Measurements from ENCODE around the gene ASIC4. TPM values are rescaled to one million over a fixed set of nuclear protein-coding genes. Genes with fewer than 3 reads are reported as not detected.

ASIC4 gene
- polyA plus RNA-seq, 1 donor (not counting 4 experiments of a cell fraction or from before 2014, with no cell fraction given): not detected

- FAIRE-seq: no peak
- DNase-seq (ENCODE audit: low read depth, low spot score): no peak
- Histone ChIP-seq H3K9me3 (ENCODE audit: control insufficient read depth, low read depth, low read length) (no peaks in the 10 kb centered on the region), H3K27ac (ENCODE audit: control insufficient read depth, insufficient read depth, low read length) (no peak overlapping the region), H3K4me1 (ENCODE audit: control insufficient read depth, extremely low read depth, insufficient read depth, low read length) (no peaks in the 10 kb centered on the region), H3K79me2 (ENCODE audit: control insufficient read depth, insufficient read depth, low read length) (no peaks in the 10 kb centered on the region), H3K36me3 (ENCODE audit: control insufficient read depth in 2 of 2, extremely low read depth in 1 of 2, insufficient read depth in 2 of 2, low read length in 2 of 2) (peaks cover 9 to 12% of the 10 kb centered on the region in 2 experiments), H3K4me3 (ENCODE audit: control insufficient read depth in 2 of 3, extremely low read depth in 1 of 3, insufficient read depth in 2 of 3, low read depth in 1 of 3, low read length in 3 of 3) (no peak overlapping the region), H4K20me1 (ENCODE audit: control insufficient read depth, extremely low read depth, insufficient read depth, low read length) (peaks cover 4% of the 10 kb centered on the region), H2AFZ (ENCODE audit: control insufficient read depth, low read length) (no peak overlapping the region), H3K4me2 (ENCODE audit: control insufficient read depth, extremely low read depth, insufficient read depth, low read depth, low read length) (no peak overlapping the region), H3K9me1 (ENCODE audit: control insufficient read depth, extremely low read depth, insufficient read depth, low read length) (no peaks in the 10 kb centered on the region), H3K27me3 (ENCODE audit: control insufficient read depth, extremely low read depth, insufficient read depth, low read length) (peaks cover 25% of the 10 kb centered on the region), H3K9ac (ENCODE audit: control insufficient read depth, extremely low read depth, insufficient read depth, low read length) (no peak overlapping the region)
- dilution Hi-C loops (cut with MboI; ENCODE audit: extremely low pct_ligation_motif_present, low sequenced_read_pairs): no loop called here
- TF ChIP-seq EZH2 (IDR thresholded peaks at IDR 0.05; ENCODE audit: low read length) (no peak), CTCF (optimal IDR thresholded peaks at IDR 0.05 in 1 of 3, IDR thresholded peaks at IDR 0.05 in 1 of 3, conservative IDR thresholded peaks at IDR 0.05 in 1 of 3; ENCODE audit: extremely low read depth in 1 of 3, insufficient read depth in 2 of 3, low read length in 3 of 3) (no peak)
These were observed 7.3 kb upstream of the ASIC4 start for GRCh38 chr2:219506802-219507526.

GRCh38 chr2:219507581-219508443 lies 6.5 kb upstream of the ASIC4 start:
- peaks cover 33% of the 10 kb centered on the region for H3K27me3 ChIP-seq (ENCODE audit: control insufficient read depth, extremely low read depth, insufficient read depth, low read length)
- FAIRE-seq: no peak

More at GRCh38 chr2:219507581-219508443, 6.5 kb upstream of the ASIC4 start:
- H2AFZ ChIP-seq (ENCODE audit: control insufficient read depth, low read length): no peak overlapping the region
- H3K4me2 ChIP-seq (ENCODE audit: control insufficient read depth, extremely low read depth, insufficient read depth, low read depth, low read length): no peak overlapping the region
- H3K9me1 ChIP-seq (ENCODE audit: control insufficient read depth, extremely low read depth, insufficient read depth, low read length): no peaks in the 10 kb centered on the region
- dilution Hi-C loops (cut with MboI; ENCODE audit: extremely low pct_ligation_motif_present, low sequenced_read_pairs): no loop called here
- H3K9ac ChIP-seq (ENCODE audit: control insufficient read depth, extremely low read depth, insufficient read depth, low read length): no peak overlapping the region
- DNase-seq (ENCODE audit: low read depth, low spot score): no peak
- peaks cover 4% of the 10 kb centered on the region for H4K20me1 ChIP-seq (ENCODE audit: control insufficient read depth, extremely low read depth, insufficient read depth, low read length)
- no peaks in the 10 kb centered on the region for H3K79me2 ChIP-seq (ENCODE audit: control insufficient read depth, insufficient read depth, low read length)
- no peak overlapping the region for H3K4me3 ChIP-seq (ENCODE audit: control insufficient read depth in 2 of 3, extremely low read depth in 1 of 3, insufficient read depth in 2 of 3, low read depth in 1 of 3, low read length in 3 of 3)
- no peak for TF ChIP-seq EZH2 (IDR thresholded peaks at IDR 0.05; ENCODE audit: low read length)
- no peak for TF ChIP-seq CTCF (optimal IDR thresholded peaks at IDR 0.05 in 1 of 3, IDR thresholded peaks at IDR 0.05 in 1 of 3, conservative IDR thresholded peaks at IDR 0.05 in 1 of 3; ENCODE audit: extremely low read depth in 1 of 3, insufficient read depth in 2 of 3, low read length in 3 of 3)
- no peaks in the 10 kb centered on the region for H3K4me1 ChIP-seq (ENCODE audit: control insufficient read depth, extremely low read depth, insufficient read depth, low read length)
- H3K9me3 ChIP-seq (ENCODE audit: control insufficient read depth, low read depth, low read length): no peaks in the 10 kb centered on the region
- H3K27ac ChIP-seq (ENCODE audit: control insufficient read depth, insufficient read depth, low read length): no peak overlapping the region
- peaks cover 9 to 12% of the 10 kb centered on the region in 2 experiments for H3K36me3 ChIP-seq (ENCODE audit: control insufficient read depth in 2 of 2, extremely low read depth in 1 of 2, insufficient read depth in 2 of 2, low read length in 2 of 2)
